Astrocyte (in vitro differentiated cells and primary cell): Measurements from ENCODE around the gene CELSR2. TPM values are rescaled to one million over a fixed set of nuclear protein-coding genes. Genes with fewer than 3 reads are reported as not detected.

Experiments
- DNase-seq: peaks from one replicate; pipeline ENCODE4 v3.0.0-alpha.2; 2010; ENCODE audit warnings: low read depth
- FAIRE-seq: peaks from 2 replicates; lab custom pipeline; 2011; peaks lifted over from hg19 to GRCh38; lab: Jason Lieb, UNC
- H2AFZ ChIP-seq: 2 replicates; pipeline ENCODE4 v1.6.0; 2012; ENCODE audit warnings: low read depth, low read length, inconsistent platforms
- H3K27ac ChIP-seq: 2 replicates; pipeline ENCODE4 v1.5.1; 2011; ENCODE audit warnings: low read depth, low read length, inconsistent platforms
- H3K27me3 ChIP-seq: 2 replicates; pipeline ENCODE4 v1.6.0; 2011; ENCODE audit warnings: low read length, inconsistent platforms; ENCODE audit not compliant: insufficient read depth
- H3K36me3 ChIP-seq: 2 replicates; pipeline ENCODE4 v1.5.1; 2011; ENCODE audit warnings: low read length, inconsistent platforms; ENCODE audit not compliant: insufficient read depth
- H3K4me1 ChIP-seq: 2 replicates; pipeline ENCODE4 v1.5.1; 2011; ENCODE audit warnings: low read length, inconsistent platforms; ENCODE audit not compliant: insufficient read depth
- H3K4me2 ChIP-seq: 2 replicates; pipeline ENCODE4 v1.6.0; 2012; ENCODE audit warnings: low read length, inconsistent platforms
- H3K4me3 ChIP-seq: 2 replicates; pipeline ENCODE4 v1.5.1; 2011; ENCODE audit warnings: low read depth, mild to moderate bottlenecking, low read length, inconsistent platforms; ENCODE audit not compliant: insufficient read depth
- H3K79me2 ChIP-seq: 2 replicates; pipeline ENCODE4 v1.6.0; 2012; ENCODE audit warnings: mild to moderate bottlenecking, low read length, inconsistent platforms; ENCODE audit not compliant: insufficient read depth
- H3K9ac ChIP-seq: 2 replicates; pipeline ENCODE4 v1.6.0; 2012; ENCODE audit warnings: mild to moderate bottlenecking, low read length, inconsistent platforms
- H3K9me3 ChIP-seq: 2 replicates; pipeline ENCODE4 v1.5.1; 2012; ENCODE audit warnings: low read depth, mild to moderate bottlenecking, low read length, inconsistent platforms; ENCODE audit not compliant: insufficient read depth
- H4K20me1 ChIP-seq: 2 replicates; pipeline ENCODE4 v1.6.0; 2012; ENCODE audit warnings: low read length, inconsistent platforms; ENCODE audit not compliant: insufficient read depth
- H3K27ac Mint-ChIP-seq: one replicate; pipeline ENCODE4 v1.8.0; 2021; ENCODE audit warnings: mild to moderate bottlenecking, mixed read lengths; ENCODE audit not compliant: unreplicated experiment
- H3K27me3 Mint-ChIP-seq: one replicate; pipeline ENCODE4 v1.8.0; 2021; ENCODE audit warnings: low read depth, mixed read lengths; ENCODE audit not compliant: unreplicated experiment
- H3K36me3 Mint-ChIP-seq: one replicate; pipeline ENCODE4 v1.8.0; 2021; ENCODE audit warnings: low read depth, mixed read lengths; ENCODE audit not compliant: unreplicated experiment
- H3K4me1 Mint-ChIP-seq: one replicate; pipeline ENCODE4 v1.8.0; 2021; ENCODE audit warnings: low read depth, mixed read lengths; ENCODE audit not compliant: unreplicated experiment
- H3K4me3 Mint-ChIP-seq: one replicate; pipeline ENCODE4 v1.8.0; 2021; ENCODE audit warnings: mild to moderate bottlenecking, moderate library complexity, mixed read lengths; ENCODE audit not compliant: unreplicated experiment
- H3K9me3 Mint-ChIP-seq: one replicate; pipeline ENCODE4 v1.8.0; 2021; ENCODE audit warnings: mild to moderate bottlenecking, mixed read lengths; ENCODE audit not compliant: unreplicated experiment
- CTCF ChIP-seq: IDR thresholded peaks from 2 replicates; pipeline ENCODE4 v1.5.1; 2011; ENCODE audit warnings: low read depth, mild to moderate bottlenecking, inconsistent platforms, low read length, moderate library complexity; ENCODE audit not compliant: insufficient read depth
- EZH2 ChIP-seq: IDR thresholded peaks from 2 replicates; pipeline ENCODE4 v1.6.1; 2012; ENCODE audit warnings: mild to moderate bottlenecking, low read length, inconsistent platforms; ENCODE audit not compliant: insufficient read depth
- total RNA-seq: library from RNA; stranded (reverse); gene quantifications from 2 replicates; pipeline ENCODE4 v1.2.1, GENCODE V29; 2021

CELSR2 gene
- total RNA-seq, 1 donor from 2014 or later = 10.0 TPM

- no peak overlapping the region for H3K4me2 ChIP-seq
- H3K27me3 ChIP-seq = no peaks in the 10 kb centered on the region
- H3K9me3 ChIP-seq = peaks cover 6% of the 10 kb centered on the region
- Mint-ChIP-seq H3K9me3 (peaks cover 2% of the 10 kb centered on the region), H3K4me3 (no peak overlapping the region), H3K27me3 (peaks cover 1% of the 10 kb centered on the region), H3K27ac (no peak overlapping the region), H3K36me3 (peaks cover 16% of the 10 kb centered on the region), H3K4me1 (peaks cover 3% of the 10 kb centered on the region)
- no peak overlapping the region for H3K4me3 ChIP-seq
- H3K4me1 ChIP-seq = peaks cover 6% of the 10 kb centered on the region
- TF ChIP-seq CTCF = no peak
- no peak for TF ChIP-seq EZH2
- no peak overlapping the region for H3K27ac ChIP-seq
- H3K36me3 ChIP-seq = no peaks in the 10 kb centered on the region
- H3K79me2 ChIP-seq = no peaks in the 10 kb centered on the region
- no peaks in the 10 kb centered on the region for H4K20me1 ChIP-seq
- no peak overlapping the region for H3K9ac ChIP-seq
- peak; percentile 69 for DNase-seq
- FAIRE-seq = no peak
- no peak overlapping the region for H2AFZ ChIP-seq
These were observed 18.5 kb downstream of the CELSR2 start for GRCh38 chr1:109267743-109268300.

DNA sequence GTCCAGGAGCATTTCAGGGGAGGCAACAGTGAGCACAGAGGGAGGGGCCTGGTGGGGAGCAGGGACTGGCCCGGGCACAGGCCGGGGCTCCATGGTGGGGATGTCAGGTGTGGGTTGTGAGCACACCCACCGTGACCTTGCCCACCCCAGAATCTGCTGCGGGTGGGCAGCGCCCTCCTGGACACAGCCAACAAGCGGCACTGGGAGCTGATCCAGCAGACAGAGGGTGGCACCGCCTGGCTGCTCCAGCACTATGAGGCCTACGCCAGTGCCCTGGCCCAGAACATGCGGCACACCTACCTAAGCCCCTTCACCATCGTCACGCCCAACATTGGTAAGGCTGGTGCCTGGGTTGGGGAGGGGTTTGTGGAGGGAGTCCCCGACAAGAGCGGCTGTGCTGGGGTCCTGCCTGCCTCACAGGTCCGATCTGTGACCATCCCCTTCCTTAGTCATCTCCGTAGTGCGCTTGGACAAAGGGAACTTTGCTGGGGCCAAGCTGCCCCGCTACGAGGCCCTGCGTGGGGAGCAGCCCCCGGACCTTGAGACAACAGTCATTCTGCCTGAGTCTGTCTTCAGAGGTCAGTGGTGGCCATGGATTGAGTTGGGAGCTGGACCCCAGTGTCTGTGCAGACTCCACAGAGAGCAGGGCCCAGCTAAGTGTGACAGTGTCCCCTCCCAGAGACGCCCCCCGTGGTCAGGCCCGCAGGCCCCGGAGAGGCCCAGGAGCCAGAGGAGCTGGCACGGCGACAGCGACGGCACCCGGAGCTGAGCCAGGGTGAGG is 19.3 kb downstream of the CELSR2 start:
- FAIRE-seq = no peak
- Histone ChIP-seq H2AFZ (no peak overlapping the region), H3K27ac (no peak overlapping the region), H3K27me3 (no peaks in the 10 kb centered on the region), H3K4me2 (no peak overlapping the region), H3K4me1 (peaks cover 6% of the 10 kb centered on the region), H3K9ac (no peak overlapping the region), H3K4me3 (no peak overlapping the region), H3K79me2 (no peaks in the 10 kb centered on the region), H4K20me1 (no peaks in the 10 kb centered on the region), H3K36me3 (no peaks in the 10 kb centered on the region), H3K9me3 (peaks cover 6% of the 10 kb centered on the region)
- Mint-ChIP-seq H3K4me1 (peaks cover 3% of the 10 kb centered on the region), H3K27me3 (peaks cover 1% of the 10 kb centered on the region), H3K36me3 (peaks cover 16% of the 10 kb centered on the region), H3K9me3 (peaks cover 2% of the 10 kb centered on the region), H3K27ac (no peak overlapping the region), H3K4me3 (no peak overlapping the region)
- no peak for TF ChIP-seq EZH2
- TF ChIP-seq CTCF = no peak
- DNase-seq = no peak
